Hematopoietic multipotent progenitor cell treated with erythropoietin and hydrocortisone succinate and interleukin-3 and kit ligand, for 17 days (in vitro differentiated cells): Measurements from ENCODE around the gene LRRC73.
A peak's percentile ranks its signal among the peaks of the same experiment; 100 is the strongest.
"Not testable (repeated sequence)": the region's sequence is repeated elsewhere in the genome, so short reads cannot be mapped to it uniquely, and the experiment has no call there.

Experiments
- DNase-seq: peaks from one replicate; pipeline ENCODE4 v3.0.0-alpha.2; 2015; ENCODE audit warnings: low spot score

LRRC73 gene

DNA sequence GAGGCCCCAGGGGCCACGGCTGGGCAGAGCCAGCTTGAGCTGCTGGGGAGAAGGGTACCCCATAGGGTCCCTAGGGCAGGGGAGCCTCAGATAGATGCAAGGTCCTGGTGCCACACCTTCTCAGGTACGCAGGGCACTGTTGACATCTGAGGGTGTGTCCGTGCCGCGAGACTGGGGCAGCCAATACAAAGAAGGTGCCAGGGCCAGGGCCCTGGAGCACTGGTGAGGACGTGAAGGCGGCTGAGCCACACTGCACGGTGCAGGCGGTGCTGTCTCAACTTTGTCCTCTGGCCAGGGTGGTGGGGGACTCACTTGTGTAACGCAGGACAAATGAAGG lies 649 bp upstream of the LRRC73 start:
- DNase-seq: no peak

- DNase-seq: no peak
Observed at GRCh38 chr6:43509142-43509983, 783 bp downstream of the LRRC73 start.

DNA sequence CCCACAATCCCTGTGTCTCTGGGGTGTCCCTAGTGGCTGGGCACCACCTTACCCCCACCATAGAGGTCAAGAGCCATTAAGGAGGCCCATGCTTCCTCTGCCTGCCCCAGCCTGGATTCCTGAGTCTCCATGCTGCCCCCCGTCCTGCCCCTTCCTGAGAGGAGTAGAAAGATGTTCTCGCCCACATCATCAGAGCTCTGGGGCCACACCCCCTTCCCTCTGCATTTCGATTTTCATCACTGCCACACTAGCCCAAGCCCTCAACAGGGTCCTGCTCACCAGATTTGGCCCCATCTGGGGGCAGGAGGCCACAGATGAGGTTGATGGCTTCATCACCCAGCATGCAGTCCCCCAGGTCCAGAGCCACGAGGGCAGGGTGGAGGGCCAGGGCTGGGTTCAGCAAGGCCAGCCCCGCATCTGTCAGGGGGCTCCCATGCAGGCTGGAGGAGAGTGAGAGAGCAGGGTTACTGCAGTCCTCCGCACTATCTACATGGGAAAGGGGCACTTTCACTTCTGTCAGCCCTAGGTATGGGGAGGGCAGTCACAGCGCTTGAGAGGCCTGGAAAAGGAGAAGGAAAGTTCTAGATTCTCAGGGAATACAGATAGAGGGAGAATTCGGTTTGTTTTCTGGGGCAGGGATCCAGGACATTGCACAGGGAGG lies 1.5 kb downstream of the LRRC73 start:
- DNase-seq: no peak

- peak; percentile 90 for DNase-seq
Observed at GRCh38 chr6:43506667-43507471, 3.3 kb downstream of the LRRC73 start.

DNA sequence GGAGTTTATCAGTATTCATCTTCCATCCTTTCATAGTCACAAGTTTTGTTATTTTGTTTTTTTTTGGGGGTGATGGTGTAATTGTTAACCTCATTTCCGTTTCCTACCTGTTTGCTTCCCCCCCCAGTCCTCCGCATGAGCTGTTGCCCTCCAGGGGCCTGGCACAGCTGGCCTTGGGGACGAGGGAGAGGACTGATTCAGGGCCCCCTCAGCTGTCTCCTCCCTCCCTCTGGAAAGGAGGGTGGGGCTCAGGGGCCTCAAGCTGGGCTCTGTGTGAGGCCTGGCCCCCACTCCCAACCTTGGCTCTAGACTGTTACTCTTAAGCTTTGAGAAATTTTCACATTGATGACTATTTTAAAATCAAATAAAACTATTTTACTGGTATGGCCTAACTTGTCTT lies 4.0 kb downstream of the LRRC73 start:
- no peak for DNase-seq

DNA sequence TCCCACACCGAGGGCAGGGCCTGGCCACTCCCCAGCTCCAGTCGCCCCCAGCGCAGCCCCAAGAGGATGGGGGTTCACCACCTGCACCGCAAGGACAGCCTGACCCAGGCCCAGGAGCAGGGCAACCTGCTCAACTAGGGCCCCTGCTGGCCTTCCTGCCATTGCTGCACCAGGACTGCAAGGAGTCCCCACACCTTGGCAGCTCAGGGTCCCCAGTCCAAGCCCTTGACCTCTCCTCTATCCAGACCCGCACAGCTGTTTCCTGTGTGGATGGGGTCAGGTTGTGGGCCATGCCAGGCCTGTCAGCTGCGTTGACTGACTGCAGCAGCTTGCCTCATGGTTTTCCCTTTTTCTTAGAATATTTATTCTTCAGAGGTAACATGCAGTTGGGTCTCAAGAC lies 4.4 kb downstream of the LRRC73 start:
- no peak for DNase-seq

- no peak for DNase-seq
Observed at GRCh38 chr6:43504756-43505593, 5.2 kb downstream of the LRRC73 start.

DNA sequence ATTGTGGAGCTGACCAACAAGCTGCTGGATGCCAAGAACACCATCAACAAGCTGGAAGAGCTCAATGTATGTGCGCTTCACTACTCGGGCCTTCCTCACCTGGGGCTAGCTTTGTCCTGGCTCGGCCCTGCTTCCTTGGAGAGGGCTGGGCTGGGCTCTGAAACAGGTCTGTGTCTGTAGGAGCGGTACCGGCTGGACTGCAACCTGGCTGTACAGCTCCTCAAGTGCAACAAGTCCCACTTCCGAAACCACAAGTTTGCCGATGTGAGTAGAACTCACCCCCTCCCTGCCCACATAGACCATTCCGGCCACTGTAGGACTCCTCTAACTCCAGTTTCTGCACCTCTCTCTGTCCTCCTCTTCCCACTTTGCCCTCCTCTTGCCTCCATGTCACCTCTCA lies 6.7 kb downstream of the LRRC73 start:
- no peak for DNase-seq

GRCh38 chr6:43502666-43503065 lies 7.5 kb downstream of the LRRC73 start:
- DNase-seq: no peak

DNA sequence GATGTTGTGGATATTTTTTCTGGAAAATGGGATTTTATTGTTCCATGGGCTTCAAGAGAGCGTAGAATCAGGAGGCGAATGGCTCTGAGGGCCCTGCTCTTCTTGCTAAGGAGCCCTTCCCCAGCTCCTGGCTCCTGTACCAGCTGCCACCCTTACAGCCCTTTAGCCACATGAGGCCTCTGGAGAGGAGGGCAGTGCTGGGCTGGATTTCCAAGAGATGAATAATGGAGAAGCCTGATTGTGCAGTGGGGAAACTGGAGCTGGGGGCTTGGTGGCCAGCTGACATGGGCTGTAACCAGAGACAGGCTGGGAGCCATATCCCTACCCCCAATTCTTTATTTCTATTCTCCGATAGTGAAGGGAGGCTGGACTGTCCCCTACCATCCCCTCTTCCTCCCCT lies 9.2 kb downstream of the LRRC73 start:
- DNase-seq: no peak

DNA sequence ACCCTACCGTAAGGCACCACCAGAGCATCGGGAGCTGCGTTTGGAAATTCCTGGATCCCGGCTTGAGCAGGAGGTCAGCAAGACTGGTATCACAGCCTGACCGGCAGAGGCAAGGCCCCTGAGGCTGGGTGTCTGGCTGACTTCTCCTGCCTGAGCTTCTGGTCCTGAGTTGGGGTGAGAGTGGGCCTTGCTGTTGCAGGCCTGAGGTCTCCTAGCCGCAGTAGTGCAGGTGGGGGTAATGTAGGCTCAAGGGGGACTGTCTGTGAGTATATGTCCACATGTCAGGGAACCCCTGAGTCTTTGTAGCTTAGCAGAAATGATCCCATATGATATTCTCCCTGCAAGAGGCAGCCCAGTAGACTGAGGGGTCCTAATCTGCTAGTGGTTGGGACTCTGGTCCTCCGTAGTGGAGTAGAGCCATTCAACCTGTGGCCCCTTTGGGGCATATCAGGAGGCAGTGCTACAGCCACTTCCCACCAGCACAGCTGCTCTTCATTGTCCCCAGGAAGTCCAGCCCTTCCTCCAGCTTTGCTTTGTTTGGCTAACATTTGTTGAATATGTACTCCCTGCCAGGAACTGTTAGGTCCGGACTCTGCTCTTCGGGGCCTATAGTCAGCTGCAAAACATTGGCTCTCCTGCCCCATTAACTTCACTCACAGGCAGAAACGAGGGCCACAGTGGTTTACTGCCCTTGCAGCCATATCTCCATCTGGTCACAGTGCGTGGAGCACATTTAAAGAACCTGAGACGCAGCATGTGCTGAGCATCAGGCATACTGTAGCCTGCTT lies 10.9 kb downstream of the LRRC73 start:
- no peak for DNase-seq

DNA sequence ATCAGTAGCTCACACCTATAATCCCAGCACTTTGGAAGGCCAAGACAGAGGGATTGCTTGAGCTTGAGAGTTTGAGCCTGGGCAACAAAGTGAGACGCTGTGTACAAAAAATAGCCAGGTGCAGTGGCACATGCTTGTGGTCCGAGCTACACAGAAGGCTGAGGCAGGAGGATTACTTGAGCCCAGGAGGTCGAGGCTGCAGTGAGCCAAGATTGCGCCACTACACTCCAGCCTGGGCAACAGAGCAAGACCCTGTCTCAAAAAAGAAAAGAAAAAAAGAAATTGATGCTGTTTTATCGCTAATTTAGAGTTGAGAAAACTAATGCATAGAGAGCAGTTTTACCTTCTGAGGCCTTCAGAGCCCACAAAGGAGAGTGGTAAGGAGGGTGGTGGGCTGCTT lies 11.9 kb downstream of the LRRC73 start:
- not testable (repeated sequence) for DNase-seq

DNA sequence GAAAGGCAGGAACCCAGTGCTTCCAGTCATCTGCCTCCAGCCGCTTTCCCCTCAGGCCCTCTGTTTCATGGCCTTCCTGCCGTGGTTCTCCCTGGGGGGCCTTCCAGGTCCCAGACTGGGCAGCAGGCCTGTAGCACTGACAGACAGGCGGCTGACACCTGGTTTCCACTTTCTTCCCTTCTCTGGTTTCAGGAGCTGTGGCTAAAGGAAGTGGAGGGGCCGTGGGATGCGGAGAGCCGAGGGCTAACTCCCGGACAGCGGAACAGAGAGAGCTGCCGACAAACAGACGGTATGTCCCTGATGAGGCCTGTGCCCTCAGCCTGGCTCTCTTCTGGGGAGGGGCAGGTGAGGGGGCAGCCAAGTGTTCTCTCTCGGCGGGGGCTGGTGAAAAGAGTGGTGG lies 12.5 kb downstream of the LRRC73 start:
- no peak for DNase-seq

GRCh38 chr6:43497129-43497396 lies 13.1 kb downstream of the LRRC73 start:
- DNase-seq: no peak

DNA sequence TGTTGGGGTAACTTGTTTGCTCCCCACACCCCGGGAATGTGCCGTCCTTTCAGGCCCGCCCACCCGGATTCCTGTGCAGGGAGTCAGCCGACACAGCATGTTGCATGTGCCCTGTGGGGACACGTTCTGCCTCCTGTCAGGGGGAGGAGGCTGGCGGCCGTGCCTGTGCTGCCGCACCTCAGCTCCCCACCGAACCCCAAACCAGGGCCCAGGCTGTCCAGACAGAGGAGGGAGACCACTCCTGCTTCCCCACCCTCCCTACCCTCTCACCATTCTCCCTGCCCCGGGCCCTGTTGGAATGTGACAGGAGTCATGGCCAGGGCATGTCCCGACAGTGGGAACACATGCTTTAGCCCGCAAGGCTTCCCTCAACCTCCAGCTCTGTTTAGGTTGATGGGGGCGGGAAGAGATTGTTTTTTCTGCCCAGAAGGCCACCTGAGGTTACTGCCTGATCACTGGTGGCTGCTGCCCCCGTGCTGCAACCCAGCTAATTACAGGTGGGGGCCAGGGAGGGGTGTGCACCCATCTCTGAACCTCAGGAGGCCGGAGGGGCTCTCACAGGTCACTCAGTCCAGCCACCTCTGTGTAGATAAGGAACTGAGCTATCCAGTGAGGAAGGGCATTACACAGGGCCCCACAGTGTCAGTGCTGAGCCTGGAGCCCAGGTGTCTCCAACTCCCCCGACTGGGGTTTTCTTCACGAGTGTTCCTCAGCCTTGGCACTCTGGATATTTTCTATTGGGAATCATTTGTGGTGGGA lies 13.6 kb downstream of the LRRC73 start:
- no peak for DNase-seq

GRCh38 chr6:43495409-43495941 lies 14.7 kb downstream of the LRRC73 start:
- DNase-seq: no peak

DNA sequence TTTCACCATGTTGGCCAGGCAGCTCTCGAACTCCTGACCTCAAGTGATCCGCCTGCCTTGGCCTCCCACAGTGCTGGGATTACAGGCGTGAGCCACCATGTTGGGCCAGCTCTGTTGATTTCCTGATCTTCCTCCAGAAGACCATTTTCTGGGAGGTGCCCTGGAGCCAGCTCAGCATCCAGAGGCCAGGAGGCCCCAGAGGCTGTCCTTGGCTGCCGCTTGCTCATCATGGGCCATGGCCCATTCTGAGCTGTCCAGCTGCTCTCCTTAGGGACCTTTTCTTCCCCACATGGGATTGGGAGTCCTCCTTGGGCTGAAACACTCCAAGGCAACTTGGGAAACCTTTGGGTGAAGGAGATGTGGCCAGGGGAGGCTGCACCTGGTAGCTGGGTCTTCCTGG lies 15.4 kb downstream of the LRRC73 start:
- DNase-seq: no peak

GRCh38 chr6:43494321-43494720 lies 15.8 kb downstream of the LRRC73 start:
- DNase-seq: no peak

DNA sequence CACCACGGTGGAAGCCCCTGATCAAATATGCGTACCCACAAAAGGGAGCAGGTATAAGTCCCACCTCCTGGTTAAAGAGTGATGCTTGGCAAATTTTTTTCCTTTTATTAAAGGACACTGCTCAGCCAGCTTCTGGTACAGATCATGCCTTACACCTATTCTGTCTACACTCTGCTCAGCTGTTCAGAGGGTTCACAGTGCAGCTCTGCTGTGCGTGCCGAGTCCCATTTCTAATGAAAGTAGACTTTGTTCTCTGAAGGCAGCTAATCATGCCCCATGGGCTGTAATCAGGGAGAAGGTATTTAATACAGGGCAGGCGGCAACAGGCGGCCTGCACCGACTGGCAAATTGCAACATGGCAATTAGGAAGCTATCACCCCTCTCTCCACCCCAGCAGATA lies 16.3 kb downstream of the LRRC73 start:
- no peak for DNase-seq

DNA sequence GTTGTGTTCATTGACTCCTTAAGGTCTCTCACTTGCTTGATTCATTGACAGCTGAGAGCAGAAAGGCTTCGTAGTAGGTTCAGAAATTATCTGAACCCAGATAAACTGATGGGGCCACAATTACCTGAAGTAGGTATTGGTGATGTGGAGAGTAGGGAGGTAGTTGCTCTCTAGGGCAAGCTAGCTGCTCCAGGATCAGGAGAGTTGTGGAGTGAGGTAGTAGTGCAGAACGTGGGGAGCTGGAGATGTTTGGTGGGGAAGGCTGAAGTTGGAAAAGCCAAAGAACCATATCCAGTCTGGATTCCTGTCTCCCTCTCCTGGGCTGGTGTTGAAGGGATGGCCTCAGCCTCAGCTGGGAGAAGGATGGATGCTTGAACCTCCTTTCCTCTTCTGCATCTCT lies 16.9 kb downstream of the LRRC73 start:
- DNase-seq: no peak

- DNase-seq: no peak
Observed at GRCh38 chr6:43492673-43493072, 17.5 kb downstream of the LRRC73 start.
